HepG2 (cell line): ENCODE measurements around the gene NFKBIA. TPM values are rescaled to one million over a fixed set of nuclear protein-coding genes. Genes with fewer than 3 reads are reported as not detected.
"Not testable (repeated sequence)": the region's sequence is repeated elsewhere in the genome, so short reads cannot be mapped to it uniquely, and the experiment has no call there.

Experiments used
- ATAC-seq: fragments of 200-7000 bp; cut with Tn5 transposase; 3 replicates; pipeline ENCODE4 v1.9.1; 2020; ENCODE audit warnings: mild to moderate bottlenecking, moderate library complexity
- BruUV-seq: library from RNA; stranded (reverse); fragments of 400-500 nt; replicated peaks from 2 replicates; lab custom pipeline; 2021; lab: Mats Ljungman, UMichigan
- CTCF ChIA-PET: fragments of 300-600 bp; formaldehyde crosslinking; extraction: SDS; loops from one replicate; lab custom pipeline; 2021; ENCODE audit warnings: low total read pairs, inconsistent platforms, low intra/inter-chr PET ratio; lab: Yijun Ruan, JAX
- POLR2A ChIA-PET: fragments of 350-600 bp; sonication (Branson Sonifier 250); formaldehyde crosslinking; loops from one replicate; lab custom pipeline; 2020; ENCODE audit warnings: antibody characterized with exemption, inconsistent platforms; lab: Yijun Ruan, JAX
- DNase-seq: peaks from one replicate; pipeline ENCODE4 v3.0.0-alpha.2; 2015; ENCODE audit warnings: low spot score
- FAIRE-seq: peaks from 3 replicates; lab custom pipeline; 2011; peaks lifted over from hg19 to GRCh38; lab: Jason Lieb, UNC
- H2AFZ ChIP-seq: one replicate; pipeline ENCODE4 v1.6.1; 2011; ENCODE audit warnings: low read length, inconsistent platforms
- H3K27ac ChIP-seq: fragments of 300-600 bp; 3 replicates; pipeline ENCODE4 v1.8.0; 2011; ENCODE audit warnings: mixed run types, mild to moderate bottlenecking, mixed read lengths, low read length, inconsistent platforms; ENCODE audit not compliant: insufficient read depth; ENCODE audit errors: extremely low read length
- H3K27me3 ChIP-seq, 2 experiments: fragments of 200-600 bp in 1 of 2; 2 replicates in 1 of 2; 3 replicates in 1 of 2; pipeline versions ENCODE4 v1.6.0 to v1.8.0; 2011; ENCODE audit warnings: low read length in 2 of 2, mild to moderate bottlenecking in 2 of 2, moderate library complexity in 2 of 2, inconsistent platforms in 1 of 2; ENCODE audit not compliant: insufficient read depth in 2 of 2, control insufficient read depth in 1 of 2
- H3K36me3 ChIP-seq, 2 experiments: fragments of 200-600 bp in 1 of 2; replicated peaks in 1 of 2; 2 replicates in 1 of 2; 3 replicates in 1 of 2; pipeline versions ENCODE4 v1.5.1 to v1.8.0; 2011; ENCODE audit warnings: low read length in 2 of 2, inconsistent platforms in 1 of 2; ENCODE audit not compliant: insufficient read depth in 2 of 2, control insufficient read depth in 1 of 2
- H3K4me1 ChIP-seq: 2 replicates; pipeline ENCODE4 v1.5.1; 2012; ENCODE audit warnings: low read length, inconsistent platforms; ENCODE audit not compliant: insufficient read depth
- H3K4me2 ChIP-seq: 2 replicates; pipeline ENCODE4 v1.6.0; 2011; ENCODE audit warnings: low read depth, low read length, inconsistent platforms
- H3K4me3 ChIP-seq, 3 experiments: fragments of 200-600 bp in 1 of 3; sonication (generic), shearing (Covaris generic) in 1 of 3; replicated peaks in 1 of 3; 2 replicates each; pipeline ENCODE4 v1.5.1; 2011 to 2016; ENCODE audit warnings: low read length in 3 of 3, inconsistent platforms in 2 of 3, low read depth in 2 of 3, mild to moderate bottlenecking in 2 of 3, control low read depth in 1 of 3, mixed read lengths in 1 of 3; ENCODE audit not compliant: insufficient read depth in 1 of 3
- H3K79me2 ChIP-seq: one replicate; pipeline ENCODE4 v1.6.1; 2011; ENCODE audit warnings: low read length, inconsistent platforms; ENCODE audit not compliant: insufficient read depth
- H3K9ac ChIP-seq: 2 replicates; pipeline ENCODE4 v1.6.0; 2011; ENCODE audit warnings: mild to moderate bottlenecking, low read depth, low read length, inconsistent platforms; ENCODE audit not compliant: insufficient read depth
- H3K9me3 ChIP-seq: 2 replicates; pipeline ENCODE4 v1.5.1; 2012; ENCODE audit warnings: mild to moderate bottlenecking, low read length
- H4K20me1 ChIP-seq: 2 replicates; pipeline ENCODE4 v1.6.0; 2011; ENCODE audit warnings: inconsistent platforms, mild to moderate bottlenecking, low read length, moderate library complexity; ENCODE audit not compliant: insufficient read depth
- FOSL2 ChIP-seq: sonication (generic); formaldehyde crosslinking; IDR thresholded peaks from 2 replicates; pipeline ENCODE4 v1.4.0; 2020; ENCODE audit warnings: missing genetic modification reagents
- NBN ChIP-seq: fragments of 450-650 bp; conservative IDR thresholded peaks from 2 replicates; pipeline ENCODE4 v1.6.1; 2017
- SRY ChIP-seq: sonication (generic); formaldehyde crosslinking; IDR thresholded peaks from 2 replicates; pipeline ENCODE4 v1.8.0; 2022; ENCODE audit warnings: mild to moderate bottlenecking, missing genetic modification reagents
- U2AF2 ChIP-seq: fragments of 200-400 bp; formaldehyde crosslinking; IDR thresholded peaks from 2 replicates; pipeline ENCODE4 v1.6.1; 2017; ENCODE audit warnings: low read depth, mild to moderate bottlenecking, low read length
- ZFY ChIP-seq: sonication (generic); formaldehyde crosslinking; IDR thresholded peaks from 2 replicates; pipeline ENCODE4 v1.4.0; 2020; ENCODE audit warnings: missing genetic modification reagents
- ZNF430 ChIP-seq: sonication (generic); formaldehyde crosslinking; IDR thresholded peaks from 2 replicates; pipeline ENCODE4 v1.9.0; 2021; ENCODE audit warnings: mild to moderate bottlenecking, missing genetic modification reagents
- WGBS: methylation state at CpG from one replicate; pipeline ENCODE4 v1.1.6; 2017; ENCODE audit warnings: low lambda C conversion rate; 5-methylcytosine and 5-hydroxymethylcytosine counted together
- in situ Hi-C: cut with HindIII; loops from 2 replicates; pipeline ENCODE4 v1.10.0; 2017; ENCODE audit warnings: low pct_unique_long_range_greater_than_20kb; ENCODE audit not compliant: extremely low pct_ligation_motif_present
- intact Hi-C: fragments of 100-400 bp; cut with micrococcal nuclease; formaldehyde crosslinking; loops from one replicate; pipeline ENCODE4 v1.10.0; 2022; ENCODE audit not compliant: unreplicated experiment
- polyA plus RNA-seq, 8 experiments: library from polyadenylated mRNA; depleted of rRNA in 3 of 8; stranded (reverse) in 7 of 8; unstranded in 1 of 8; fragments of >200 nt; fragmentation: Illumina TruSeq in 4 of 8; extraction: Trizol in 4 of 8; gene quantifications; 2 replicates each; pipeline versions ENCODE4 v1.2.1 to v1.2.3, GENCODE V29; 2011 to 2016; ENCODE audit warnings: low read depth in 4 of 8, missing spikeins in 1 of 8, mixed read lengths in 1 of 8; ENCODE audit not compliant: insufficient read depth in 1 of 8
- total RNA-seq, 5 experiments: library from RNA; depleted of rRNA; stranded (reverse); fragments of >200 nt; fragmentation: Illumina TruSeq; extraction: Trizol; gene quantifications; 2 replicates each; pipeline ENCODE4 v1.2.3, GENCODE V29; 2016; ENCODE audit warnings: low read depth in 1 of 5
- TF ChIP-seq, protein P1 (sequence below): sonication (generic); formaldehyde crosslinking; IDR thresholded peaks from 2 replicates; pipeline ENCODE4 v1.4.0; 2020; ENCODE audit warnings: mild to moderate bottlenecking, missing genetic modification reagents
- TF ChIP-seq, protein P2 (sequence below): sonication (generic); formaldehyde crosslinking; IDR thresholded peaks from 2 replicates; pipeline ENCODE4 v1.5.0; 2020; ENCODE audit warnings: mild to moderate bottlenecking, missing genetic modification reagents, borderline replicate concordance

Gene NFKBIA
- total and polyA plus RNA-seq, 2 of the 13 experiments (the other 11 are each of a cell fraction or from before 2014, with no cell fraction given), result 197 to 319 TPM

DNA sequence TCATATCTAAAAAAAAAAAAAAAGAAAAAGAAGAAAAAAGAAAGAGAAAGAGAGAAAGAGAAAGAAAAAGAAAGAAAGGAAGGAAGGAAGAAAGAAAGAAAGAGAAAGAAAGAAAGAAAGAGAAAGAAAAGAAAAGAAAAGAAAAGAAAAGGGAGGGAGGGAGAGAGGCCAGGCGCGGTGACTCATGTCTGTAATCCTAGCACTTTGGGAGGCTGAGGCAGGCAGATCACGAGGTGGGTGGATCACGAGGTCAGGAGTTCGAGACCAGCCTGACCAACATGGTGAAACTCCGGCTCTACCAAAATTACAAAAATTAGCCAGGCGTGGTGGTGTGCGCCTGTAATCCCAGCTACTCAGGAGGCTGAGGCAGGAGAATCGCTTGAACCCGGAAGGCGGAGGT lies 31.3 kb downstream of the NFKBIA start:
- intact Hi-C loops, result not testable (repeated sequence)
- TF ChIP-seq, protein P1, sequence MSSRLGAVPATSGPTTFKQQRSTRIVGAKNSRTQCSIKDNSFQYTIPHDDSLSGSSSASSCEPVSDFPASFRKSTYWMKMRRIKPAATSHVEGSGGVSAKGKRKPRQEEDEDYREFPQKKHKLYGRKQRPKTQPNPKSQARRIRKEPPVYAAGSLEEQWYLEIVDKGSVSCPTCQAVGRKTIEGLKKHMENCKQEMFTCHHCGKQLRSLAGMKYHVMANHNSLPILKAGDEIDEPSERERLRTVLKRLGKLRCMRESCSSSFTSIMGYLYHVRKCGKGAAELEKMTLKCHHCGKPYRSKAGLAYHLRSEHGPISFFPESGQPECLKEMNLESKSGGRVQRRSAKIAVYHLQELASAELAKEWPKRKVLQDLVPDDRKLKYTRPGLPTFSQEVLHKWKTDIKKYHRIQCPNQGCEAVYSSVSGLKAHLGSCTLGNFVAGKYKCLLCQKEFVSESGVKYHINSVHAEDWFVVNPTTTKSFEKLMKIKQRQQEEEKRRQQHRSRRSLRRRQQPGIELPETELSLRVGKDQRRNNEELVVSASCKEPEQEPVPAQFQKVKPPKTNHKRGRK, result peak; percentile 99
- TF ChIP-seq, protein P2, sequence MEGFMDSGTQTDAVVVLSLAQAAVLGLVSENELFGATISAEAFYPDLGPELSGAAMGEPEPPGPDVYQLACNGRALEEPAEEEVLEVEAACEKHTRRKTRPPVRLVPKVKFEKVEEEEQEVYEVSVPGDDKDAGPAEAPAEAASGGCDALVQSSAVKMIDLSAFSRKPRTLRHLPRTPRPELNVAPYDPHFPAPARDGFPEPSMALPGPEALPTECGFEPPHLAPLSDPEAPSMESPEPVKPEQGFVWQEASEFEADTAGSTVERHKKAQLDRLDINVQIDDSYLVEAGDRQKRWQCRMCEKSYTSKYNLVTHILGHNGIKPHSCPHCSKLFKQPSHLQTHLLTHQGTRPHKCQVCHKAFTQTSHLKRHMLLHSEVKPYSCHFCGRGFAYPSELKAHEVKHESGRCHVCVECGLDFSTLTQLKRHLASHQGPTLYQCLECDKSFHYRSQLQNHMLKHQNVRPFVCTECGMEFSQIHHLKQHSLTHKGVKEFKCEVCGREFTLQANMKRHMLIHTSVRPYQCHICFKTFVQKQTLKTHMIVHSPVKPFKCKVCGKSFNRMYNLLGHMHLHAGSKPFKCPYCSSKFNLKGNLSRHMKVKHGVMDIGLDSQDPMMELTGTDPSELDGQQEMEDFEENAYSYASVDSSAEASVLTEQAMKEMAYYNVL (CRISPR knock-in tag), result 0 out of 2 replicates have a peak, but pooled peaks have one; percentile 1
- 0 out of 2 replicates have a peak, but pooled peaks have one; percentile 11 for TF ChIP-seq NBN
- 0 out of 2 replicates have a peak, but pooled peaks have one; percentile 26 for TF ChIP-seq SRY
- 0 out of 2 replicates have a peak, but pooled peaks have one; percentile 10 for TF ChIP-seq ZFY (CRISPR knock-in tag)
- TF ChIP-seq FOSL2 (CRISPR knock-in tag), result 0 out of 2 replicates have a peak, but pooled peaks have one; percentile 4
- TF ChIP-seq ZNF430, result 0 out of 2 replicates have a peak, but pooled peaks have one; percentile 15
- peak; percentile 69; the same call in 1 of the 2 replicates for TF ChIP-seq U2AF2
- TF ChIP-seq, all 625 proteins: peak for 8; not testable (repeated sequence) for 617
- BruUV-seq, CTCF ChIA-PET, H4K20me1 ChIP-seq, H3K79me2 ChIP-seq, in situ Hi-C loops, H3K27ac ChIP-seq, DNase-seq, H2AFZ ChIP-seq, H3K9ac ChIP-seq, H3K4me2 ChIP-seq, ATAC-seq, H3K27me3 ChIP-seq, H3K36me3 ChIP-seq, H3K4me3 ChIP-seq, FAIRE-seq: not testable (repeated sequence)
- Histone ChIP-seq H3K9me3 (peaks cover 11% of the 10 kb centered on the region), H3K4me1 (peaks cover 56% of the 10 kb centered on the region)
- POLR2A ChIA-PET, result interaction anchor here (1.8 to 3.7 kb wide), 4 partner anchors 8 to 37 kb away, joined by 19 to 37 read pairs (median 20); no protein-coding TSS in a partner anchor
- 79% methylated on average over 11 of the region's 11 CpGs for WGBS
